SJSA1 (cell line): Measurements from ENCODE around the gene RNGTT. TPM values are rescaled to one million over a fixed set of nuclear protein-coding genes. Genes with fewer than 3 reads are reported as not detected.
"Not testable (repeated sequence)": the region's sequence is repeated elsewhere in the genome, so short reads cannot be mapped to it uniquely, and the experiment has no call there.

Experiments used
- DNase-seq, 2 experiments: peaks; one replicate each; pipeline ENCODE4 v3.0.0-alpha.2; 2015 to 2020; ENCODE audit warnings: low spot score in 2 of 2, low read depth in 1 of 2
- H3K27ac ChIP-seq: fragments of 250-450 bp; sonication (Bioruptor Pico); 2 replicates; pipeline ENCODE4 v1.5.1; 2020; ENCODE audit warnings: mild to moderate bottlenecking, moderate library complexity
- H3K27me3 ChIP-seq: fragments of 250-450 bp; sonication (Bioruptor Pico); replicated peaks from 2 replicates; pipeline ENCODE4 v1.5.1; 2020; ENCODE audit warnings: mild to moderate bottlenecking, moderate library complexity
- H3K36me3 ChIP-seq: fragments of 250-450 bp; sonication (Bioruptor Pico); 2 replicates; pipeline ENCODE4 v1.5.1; 2020; ENCODE audit warnings: mild to moderate bottlenecking
- H3K4me1 ChIP-seq: fragments of 250-450 bp; sonication (Bioruptor Pico); replicated peaks from 2 replicates; pipeline ENCODE4 v1.6.1; 2021; ENCODE audit warnings: mild to moderate bottlenecking
- H3K4me3 ChIP-seq: fragments of 250-450 bp; sonication (Bioruptor Pico); 2 replicates; pipeline ENCODE4 v1.5.1; 2020; ENCODE audit warnings: mild to moderate bottlenecking
- H3K9me3 ChIP-seq: fragments of 250-450 bp; sonication (Bioruptor Pico); replicated peaks from 2 replicates; pipeline ENCODE4 v1.5.1; 2020; ENCODE audit warnings: mild to moderate bottlenecking
- total RNA-seq: library from RNA; depleted of rRNA; stranded (reverse); fragments of >200 nt; shearing (Covaris generic); gene quantifications from 2 replicates; pipeline ENCODE4 v1.2.3, GENCODE V29; 2014

Gene RNGTT
- total RNA-seq, 1 experiment from 2014 or later: 40.6 TPM

DNA sequence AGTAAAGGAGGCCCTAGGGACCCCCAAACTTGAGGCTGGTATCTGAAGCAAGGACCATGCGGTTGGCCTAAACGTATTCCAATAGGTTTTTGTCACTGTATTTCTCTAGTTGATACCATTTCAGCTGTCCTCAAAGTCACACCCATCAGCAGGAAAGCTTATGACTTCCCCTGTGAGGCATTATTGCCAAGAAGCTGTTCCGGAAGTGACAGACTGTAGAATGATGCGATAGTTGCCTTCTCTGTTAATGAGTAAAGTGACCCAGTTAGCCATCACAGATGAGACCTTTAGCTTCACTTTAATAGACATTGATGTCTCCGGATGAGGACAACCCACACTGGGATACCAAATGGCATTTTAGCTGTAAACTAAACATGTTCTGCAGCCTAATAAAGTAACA, 147.9 kb downstream of the RNGTT start:
- no peak for DNase-seq
- no peaks in the 10 kb centered on the region for H3K36me3 ChIP-seq
- no peak overlapping the region for H3K27ac ChIP-seq
- no peaks in the 10 kb centered on the region for H3K27me3 ChIP-seq
- no peak overlapping the region for H3K4me3 ChIP-seq
- H3K9me3 ChIP-seq: no peaks in the 10 kb centered on the region
- no peaks in the 10 kb centered on the region for H3K4me1 ChIP-seq

DNA sequence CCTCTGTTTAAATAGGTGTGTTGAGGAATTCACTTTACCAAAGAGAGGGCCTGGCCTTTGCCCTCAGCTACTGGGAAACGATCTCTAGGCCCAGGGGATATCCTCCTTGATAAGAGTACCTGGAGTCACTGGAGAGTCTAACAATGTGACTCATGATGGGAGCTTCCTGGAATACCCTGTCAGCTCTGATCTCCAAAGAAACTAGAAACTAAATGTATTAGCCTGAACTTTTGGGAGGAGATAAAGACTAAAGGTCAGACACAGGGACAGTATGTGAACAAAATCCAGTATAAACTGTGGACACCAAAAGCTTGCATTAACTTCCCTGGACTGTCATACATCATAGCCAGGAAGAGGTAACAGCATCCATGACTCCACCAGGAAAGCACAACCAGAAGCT, 148.5 kb downstream of the RNGTT start:
- H3K4me3 ChIP-seq: no peak overlapping the region
- no peak for DNase-seq
- no peak overlapping the region for H3K27ac ChIP-seq
- no peaks in the 10 kb centered on the region for H3K9me3 ChIP-seq
- no peaks in the 10 kb centered on the region for H3K27me3 ChIP-seq
- no peaks in the 10 kb centered on the region for H3K4me1 ChIP-seq
- H3K36me3 ChIP-seq: no peaks in the 10 kb centered on the region

DNA sequence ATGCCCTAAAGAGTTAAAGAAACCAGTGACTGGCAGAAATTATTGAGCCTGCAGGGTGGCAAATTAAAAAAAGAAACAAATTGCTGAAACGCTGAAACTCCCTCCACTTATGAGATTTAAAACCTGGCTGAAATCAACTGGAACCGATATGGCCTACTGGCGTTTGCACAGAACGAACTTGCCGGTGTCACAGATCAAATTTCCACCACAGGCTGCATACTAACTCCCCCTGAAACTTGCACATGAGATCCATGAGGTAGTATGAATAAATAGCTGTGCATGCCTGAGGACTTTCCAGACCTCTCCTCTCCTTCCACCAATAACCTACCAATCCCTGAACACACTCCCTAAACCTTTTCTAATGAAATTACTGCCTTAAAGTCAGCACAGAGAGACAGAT, 150.4 kb downstream of the RNGTT start:
- H3K9me3 ChIP-seq: no peaks in the 10 kb centered on the region
- no peak overlapping the region for H3K27ac ChIP-seq
- no peaks in the 10 kb centered on the region for H3K4me1 ChIP-seq
- H3K27me3 ChIP-seq: no peaks in the 10 kb centered on the region
- H3K36me3 ChIP-seq: no peaks in the 10 kb centered on the region
- no peak for DNase-seq
- H3K4me3 ChIP-seq: no peak overlapping the region

DNA sequence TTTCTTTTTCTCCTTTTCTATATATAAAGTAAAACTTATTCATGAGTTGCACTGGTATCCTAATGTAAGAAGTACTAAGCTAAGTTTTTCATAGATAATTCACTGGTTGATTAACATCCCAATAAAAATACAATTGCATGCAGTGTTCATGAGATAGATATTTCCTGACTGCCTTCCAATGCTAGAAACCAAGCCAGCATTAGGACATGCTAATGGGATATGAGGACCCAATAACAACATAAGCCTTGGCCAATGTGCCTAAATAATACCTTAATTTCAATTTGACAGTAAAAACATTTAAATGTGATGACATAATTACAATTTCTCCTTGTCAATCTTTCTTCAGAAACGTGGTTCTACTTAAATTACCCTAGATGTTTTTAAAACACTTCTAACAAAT, 152.7 kb downstream of the RNGTT start:
- H3K27me3 ChIP-seq: no peaks in the 10 kb centered on the region
- no peaks in the 10 kb centered on the region; the same call in 1 of the 2 replicates for H3K36me3 ChIP-seq
- no peak overlapping the region for H3K27ac ChIP-seq
- H3K4me1 ChIP-seq: no peaks in the 10 kb centered on the region
- H3K9me3 ChIP-seq: no peaks in the 10 kb centered on the region
- no peak for DNase-seq
- no peak overlapping the region for H3K4me3 ChIP-seq

DNA sequence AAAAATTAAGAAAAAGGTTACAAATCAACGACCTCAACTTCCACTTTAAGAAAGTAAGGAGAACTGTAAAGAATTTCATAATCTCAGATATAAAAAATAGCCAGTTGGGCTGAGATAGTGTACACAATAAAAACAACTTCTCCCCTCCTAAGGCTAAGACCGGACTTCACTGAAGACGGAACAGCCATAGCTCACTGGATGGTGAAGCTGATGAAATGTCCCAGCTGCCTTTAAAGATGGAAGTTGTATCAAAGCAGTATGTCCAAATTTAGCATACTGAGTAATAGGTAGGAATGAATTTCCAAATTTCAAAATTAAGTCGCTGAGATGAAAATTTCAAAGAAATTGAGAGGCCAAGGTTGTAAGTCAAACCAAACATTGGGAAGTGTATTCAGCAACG, 153.3 kb downstream of the RNGTT start:
- H3K27ac ChIP-seq: no peak overlapping the region
- no peaks in the 10 kb centered on the region for H3K4me1 ChIP-seq
- H3K36me3 ChIP-seq: no peaks in the 10 kb centered on the region; the same call in 1 of the 2 replicates
- H3K27me3 ChIP-seq: no peaks in the 10 kb centered on the region
- H3K9me3 ChIP-seq: no peaks in the 10 kb centered on the region
- no peak overlapping the region for H3K4me3 ChIP-seq
- no peak for DNase-seq

DNA sequence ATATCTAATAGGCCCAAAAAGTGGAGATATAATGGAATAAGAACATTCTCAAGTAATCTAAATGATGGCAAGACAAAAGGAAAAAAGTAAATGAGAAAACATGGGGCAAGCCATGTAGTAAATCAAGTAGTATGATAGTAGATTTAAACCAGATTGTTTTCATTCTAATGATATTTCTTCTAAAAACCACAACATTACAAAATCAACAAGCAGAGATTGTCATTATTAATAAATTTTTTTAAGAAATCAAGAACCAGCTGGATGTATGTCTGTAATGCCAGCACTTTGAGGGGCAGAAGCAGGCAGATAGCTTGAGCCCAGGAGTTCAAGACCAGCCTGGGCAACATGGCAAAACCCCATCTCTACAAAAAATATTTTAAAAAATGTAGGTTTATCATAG, 155.0 kb downstream of the RNGTT start:
- Histone ChIP-seq H3K36me3 (no peaks in the 10 kb centered on the region; the same call in 1 of the 2 replicates), H3K27me3 (no peaks in the 10 kb centered on the region), H3K4me3 (no peak overlapping the region), H3K4me1 (no peaks in the 10 kb centered on the region), H3K27ac (no peak overlapping the region), H3K9me3 (no peaks in the 10 kb centered on the region)
- no peak for DNase-seq

DNA sequence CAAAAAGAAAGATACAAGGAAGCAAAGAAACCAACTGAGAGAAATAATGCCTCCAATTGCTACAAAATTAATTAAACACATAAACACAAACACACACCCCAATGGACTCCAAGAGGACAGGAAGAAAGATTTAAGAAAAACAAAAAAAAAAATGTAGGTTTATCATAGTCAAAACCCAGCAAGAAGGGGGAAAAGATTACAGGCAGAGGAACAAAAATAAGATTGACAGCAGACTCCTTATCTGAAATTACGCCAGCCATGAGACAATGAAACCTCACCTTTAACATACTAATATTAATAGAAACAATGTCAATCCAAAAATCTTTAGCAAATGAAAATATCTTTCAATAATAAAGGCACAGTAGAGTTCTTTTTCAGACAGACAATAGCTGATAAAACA, 155.8 kb downstream of the RNGTT start:
- Histone ChIP-seq H3K27me3 (no peaks in the 10 kb centered on the region), H3K36me3 (no peaks in the 10 kb centered on the region; the same call in 1 of the 2 replicates), H3K4me3 (no peak overlapping the region), H3K4me1 (no peaks in the 10 kb centered on the region), H3K27ac (no peak overlapping the region), H3K9me3 (no peaks in the 10 kb centered on the region)
- DNase-seq: no peak

DNA sequence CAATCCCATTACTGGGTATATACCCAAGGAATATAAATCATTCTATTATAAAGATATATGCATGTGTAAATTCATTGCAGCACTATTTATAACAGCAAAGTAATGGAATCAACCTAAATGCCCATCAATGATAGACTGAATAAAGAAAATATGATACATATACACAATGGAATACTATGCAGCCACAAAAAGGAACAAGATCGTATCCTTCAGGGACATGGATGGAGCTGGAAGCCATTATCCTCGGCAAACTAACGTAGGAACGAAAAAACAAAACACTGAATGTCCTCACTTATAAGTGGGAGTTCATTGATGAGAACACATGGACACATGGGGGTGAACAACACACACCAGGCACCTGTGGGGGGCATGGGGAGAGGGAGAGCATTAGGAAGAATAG, 156.7 kb downstream of the RNGTT start:
- DNase-seq: no peak
- Histone ChIP-seq H3K9me3 (no peaks in the 10 kb centered on the region), H3K27ac (no peak overlapping the region), H3K4me1 (no peaks in the 10 kb centered on the region), H3K36me3 (no peaks in the 10 kb centered on the region; the same call in 1 of the 2 replicates), H3K4me3 (no peak overlapping the region), H3K27me3 (no peaks in the 10 kb centered on the region)

DNA sequence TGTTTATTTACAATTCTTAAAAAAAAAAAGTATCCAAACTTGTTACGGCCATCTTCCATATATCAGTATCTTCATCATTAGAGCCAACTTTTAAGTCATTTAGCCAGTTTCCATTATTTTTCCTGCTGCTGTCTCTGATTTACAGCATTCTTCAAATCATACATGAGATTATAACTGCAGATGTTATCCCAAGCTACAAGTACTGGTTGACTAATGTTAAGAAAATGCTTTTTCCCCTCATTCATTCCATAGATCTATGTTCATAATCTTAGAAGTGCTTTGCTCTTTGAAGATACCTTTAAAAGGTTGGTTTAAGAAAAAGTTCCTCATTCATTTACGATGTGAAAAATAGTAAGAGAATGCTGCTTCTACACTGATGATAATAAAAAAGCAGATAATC, 158.7 kb downstream of the RNGTT start:
- H3K4me3 ChIP-seq: no peak overlapping the region
- H3K9me3 ChIP-seq: no peaks in the 10 kb centered on the region
- H3K27me3 ChIP-seq: no peaks in the 10 kb centered on the region
- DNase-seq: no peak
- H3K4me1 ChIP-seq: no peaks in the 10 kb centered on the region
- no peaks in the 10 kb centered on the region; the same call in 1 of the 2 replicates for H3K36me3 ChIP-seq
- H3K27ac ChIP-seq: no peak overlapping the region

DNA sequence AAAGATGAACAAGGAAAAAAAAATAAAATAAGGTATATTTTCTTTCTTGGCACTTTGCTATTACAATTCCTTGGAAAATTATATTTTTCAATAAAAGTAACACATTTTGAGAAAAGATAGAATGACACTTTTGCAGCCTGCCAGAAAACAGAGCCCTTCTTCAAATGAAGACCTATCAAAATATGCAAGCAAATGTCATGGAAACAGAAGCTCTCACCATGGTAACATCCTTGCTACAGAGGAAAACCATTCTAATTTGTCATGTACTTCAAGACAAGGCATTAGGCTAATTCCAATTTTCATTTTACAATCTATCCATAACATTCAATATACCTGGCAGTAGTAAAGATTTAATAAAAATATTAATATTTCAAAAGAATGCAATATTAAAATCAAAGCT, 177.9 kb downstream of the RNGTT start:
- DNase-seq: no peak
- H3K27me3 ChIP-seq: no peaks in the 10 kb centered on the region
- 0 out of 2 replicates have a peak, but pooled peaks cover 5% of the 10 kb centered on the region for H3K4me1 ChIP-seq
- no peaks in the 10 kb centered on the region for H3K9me3 ChIP-seq
- no peak overlapping the region for H3K4me3 ChIP-seq
- H3K36me3 ChIP-seq: no peaks in the 10 kb centered on the region
- no peak overlapping the region for H3K27ac ChIP-seq

DNA sequence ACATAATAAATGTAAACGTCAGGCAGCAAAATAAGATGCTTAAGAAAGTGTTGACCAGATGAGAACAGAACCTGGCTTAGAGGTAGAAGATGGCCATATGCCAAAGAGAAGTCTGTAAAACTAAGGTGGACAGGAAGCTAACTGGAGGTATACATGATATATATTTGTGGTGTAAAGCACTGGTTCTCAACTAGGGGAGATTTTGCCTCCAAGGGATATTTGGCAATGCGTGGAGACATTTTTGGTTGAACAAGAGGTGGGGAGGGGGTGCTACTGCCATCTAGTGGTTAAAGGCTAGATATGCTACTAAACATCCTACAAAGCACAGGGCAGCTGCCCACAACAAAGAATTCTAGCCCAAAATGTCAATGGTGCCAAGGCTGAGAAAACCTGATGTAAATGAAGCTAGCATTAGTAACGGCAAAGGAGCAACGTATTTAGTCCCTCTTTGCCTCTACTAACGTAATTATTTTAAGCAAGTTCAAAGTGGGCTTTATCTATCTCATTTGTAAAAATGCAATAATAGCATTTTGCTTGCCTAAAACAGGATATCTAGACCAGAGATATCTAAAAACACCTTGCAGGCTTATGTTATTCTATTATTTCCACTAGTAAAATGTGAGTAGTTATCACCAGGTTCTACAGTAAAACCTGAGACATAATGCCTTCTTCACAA, 182.6 kb downstream of the RNGTT start:
- DNase-seq: peak; percentile 58 to 59
- H3K4me1 ChIP-seq: 0 out of 2 replicates have a peak, but pooled peaks cover 5% of the 10 kb centered on the region
- no peak overlapping the region for H3K4me3 ChIP-seq
- no peaks in the 10 kb centered on the region for H3K36me3 ChIP-seq
- no peaks in the 10 kb centered on the region for H3K9me3 ChIP-seq
- no peak overlapping the region for H3K27ac ChIP-seq
- no peaks in the 10 kb centered on the region for H3K27me3 ChIP-seq

DNA sequence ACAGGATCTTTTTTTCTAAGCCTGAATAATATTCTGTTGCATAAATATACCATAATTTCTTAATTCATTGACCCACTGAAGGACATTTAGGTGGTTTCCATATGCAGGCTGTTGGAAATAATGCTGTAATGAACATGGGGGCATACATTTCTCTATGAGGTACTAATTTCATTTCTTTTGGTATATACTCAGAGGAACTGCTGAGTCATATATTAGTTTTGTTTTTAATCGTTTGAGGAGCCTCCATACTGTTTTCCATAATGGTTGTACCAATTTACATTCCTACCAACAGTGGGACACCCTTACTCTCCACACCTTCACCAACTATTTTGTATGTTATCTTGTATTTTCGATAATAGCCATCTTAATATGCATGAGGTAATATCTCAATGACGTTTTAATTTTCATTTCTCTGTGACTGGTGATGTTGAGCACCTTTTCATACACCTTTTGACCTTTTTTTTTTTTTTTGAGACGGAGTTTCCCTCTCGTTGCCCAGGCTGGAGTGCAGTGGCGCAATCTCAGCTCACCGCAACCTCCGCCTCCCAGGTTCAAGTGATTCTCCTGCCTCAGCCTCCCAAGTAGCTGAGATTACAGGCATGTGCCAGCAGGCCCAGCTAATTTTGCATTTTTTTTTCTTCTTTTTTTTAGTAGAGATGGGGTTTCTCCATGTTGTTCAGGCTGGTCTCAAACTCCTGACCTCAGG, 187.4 kb downstream of the RNGTT start:
- no peak overlapping the region for H3K4me3 ChIP-seq
- no peak overlapping the region for H3K27ac ChIP-seq
- DNase-seq: no peak
- 0 out of 2 replicates have a peak, but pooled peaks cover 5% of the 10 kb centered on the region for H3K4me1 ChIP-seq
- no peaks in the 10 kb centered on the region for H3K27me3 ChIP-seq
- H3K9me3 ChIP-seq: no peaks in the 10 kb centered on the region
- H3K36me3 ChIP-seq: no peaks in the 10 kb centered on the region

DNA sequence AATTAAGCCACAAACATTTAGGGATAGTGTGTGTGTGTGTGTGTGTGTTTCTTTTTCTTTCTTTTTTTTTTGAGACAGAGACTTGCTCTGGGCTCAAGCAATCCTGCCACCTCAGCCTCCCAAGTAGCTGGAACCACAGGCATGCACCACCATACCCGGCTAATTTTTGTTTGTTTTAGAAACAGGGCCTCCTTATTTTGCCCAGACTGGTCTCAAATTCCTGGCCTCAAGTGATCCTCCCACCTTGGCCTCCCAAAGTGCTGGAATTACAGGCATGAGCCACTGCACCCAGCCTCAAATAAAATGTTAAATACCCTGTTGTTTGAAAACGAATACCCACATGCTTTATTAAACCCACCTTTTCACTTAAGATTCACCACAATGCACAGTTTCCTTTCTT, 195.3 kb downstream of the RNGTT start:
- peak in 1 of 2 experiments; percentile 12 for DNase-seq
- not testable (repeated sequence) for H3K36me3 ChIP-seq, H3K9me3 ChIP-seq, H3K27me3 ChIP-seq, H3K4me3 ChIP-seq, H3K27ac ChIP-seq
- peaks cover 15% of the 10 kb centered on the region for H3K4me1 ChIP-seq

DNA sequence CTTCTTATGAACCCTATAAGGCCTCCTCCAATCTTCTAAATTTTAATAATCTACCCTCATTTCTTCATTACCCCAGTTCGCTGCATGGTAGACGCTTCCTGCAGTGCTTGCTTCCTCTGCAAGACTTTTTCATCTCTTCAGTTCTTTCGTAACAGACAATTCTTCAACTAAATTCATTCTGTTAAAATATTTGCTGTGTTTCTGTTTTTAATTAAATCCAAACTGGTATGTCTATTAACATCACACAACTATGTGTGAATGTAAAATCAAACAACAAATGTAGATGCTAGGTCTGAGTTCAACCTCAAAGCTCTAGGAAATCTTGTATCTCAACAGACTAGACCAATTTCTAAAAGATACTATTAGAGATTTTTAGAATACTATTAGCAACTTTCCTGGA, 199.3 kb downstream of the RNGTT start:
- H3K4me3 ChIP-seq: no peak overlapping the region

More for the DNA sequence above, 199.3 kb downstream of the RNGTT start:
- H3K9me3 ChIP-seq: no peaks in the 10 kb centered on the region
- H3K36me3 ChIP-seq: no peaks in the 10 kb centered on the region
- H3K27ac ChIP-seq: no peak overlapping the region
- peaks cover 16% of the 10 kb centered on the region for H3K4me1 ChIP-seq
- DNase-seq: no peak
- no peaks in the 10 kb centered on the region for H3K27me3 ChIP-seq
